ENCODE measurements around the gene FARS2. TPM values are rescaled to one million over a fixed set of nuclear protein-coding genes. Genes with fewer than 3 reads are reported as not detected.

The FARS2 gene
- total and polyA plus RNA-seq, 4 donors = 9.2 to 31.4 (median 19.4) TPM

GRCh38 chr6:5771759-5772390 lies 510.6 kb downstream of the FARS2 start:
- TF ChIP-seq CTCF (IDR thresholded peaks at IDR 0.05; ENCODE audit: control extremely low read depth, extremely low read depth) = no peak
- DNase-seq (no peak), ATAC-seq (ENCODE audit: insufficient read depth, low FRiP score) (no peak)
- Histone ChIP-seq H3K9ac (ENCODE audit: insufficient read depth in 1 of 2, low read length in 2 of 2) (no peak overlapping the region), H3K27ac (ENCODE audit: low read depth in 1 of 2, low read length in 1 of 2) (no peak overlapping the region), H3K9me3 (ENCODE audit: control insufficient read depth in 4 of 4, insufficient read depth in 3 of 4, low read length in 3 of 4) (no peaks in the 10 kb centered on the region), H3K36me3 (ENCODE audit: control insufficient read depth in 4 of 4, insufficient read depth in 4 of 4, low read length in 4 of 4) (peaks cover 0 to 5% (median 2%) of the 10 kb centered on the region in 4 donors), H3K27me3 (ENCODE audit: control insufficient read depth in 3 of 3, insufficient read depth in 3 of 3, low read length in 2 of 3) (no peaks in the 10 kb centered on the region), H3K4me3 (no peak overlapping the region), H3K4me1 (ENCODE audit: control insufficient read depth in 5 of 5, insufficient read depth in 5 of 5, low read length in 5 of 5) (no peaks in the 10 kb centered on the region)
- WGBS, 2 donors = 97 to 99% methylated on average over 6 of the region's 6 CpGs

DNA sequence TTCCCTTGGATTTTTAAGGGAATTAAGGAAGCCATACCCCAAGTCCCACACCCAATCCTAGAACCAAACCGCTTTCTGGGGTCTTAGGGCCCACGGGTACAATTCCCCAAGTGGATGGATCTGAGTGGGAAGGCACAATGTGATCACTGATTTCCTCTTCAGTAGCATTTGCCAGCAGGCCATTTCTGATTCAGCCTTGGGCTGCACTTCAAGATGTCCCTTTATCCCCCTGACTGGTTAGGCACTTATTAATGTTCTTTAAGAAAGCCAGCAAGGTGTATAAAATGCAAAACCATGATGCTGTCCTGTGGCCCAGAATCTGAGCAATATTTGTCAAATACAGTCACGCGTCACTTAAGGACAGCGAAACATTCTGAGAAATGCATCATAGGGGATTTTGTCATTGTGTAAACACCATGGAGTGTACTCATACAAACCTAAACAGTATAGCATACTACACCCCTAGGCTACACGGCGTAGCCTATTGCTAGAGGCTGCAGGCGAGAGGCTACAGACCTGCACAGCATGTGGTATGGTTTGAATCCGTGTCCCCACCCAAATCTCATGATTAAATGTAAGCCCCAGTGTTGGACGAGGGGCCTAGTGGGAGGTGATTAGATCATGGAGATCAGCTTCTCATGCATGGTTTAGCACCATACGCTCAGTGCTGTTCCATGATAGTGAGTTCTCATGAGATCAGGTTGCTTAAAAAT lies 511.3 kb downstream of the FARS2 start:
- Histone ChIP-seq H3K36me3 (ENCODE audit: control insufficient read depth in 4 of 4, insufficient read depth in 4 of 4, low read length in 4 of 4) (peaks cover 0 to 5% (median 2%) of the 10 kb centered on the region in 4 donors), H3K4me1 (ENCODE audit: control insufficient read depth in 5 of 5, insufficient read depth in 5 of 5, low read length in 5 of 5) (no peaks in the 10 kb centered on the region), H3K4me3 (no peak overlapping the region), H3K9me3 (ENCODE audit: control insufficient read depth in 4 of 4, insufficient read depth in 3 of 4, low read length in 3 of 4) (no peaks in the 10 kb centered on the region), H3K9ac (ENCODE audit: insufficient read depth in 1 of 2, low read length in 2 of 2) (no peak overlapping the region), H3K27ac (ENCODE audit: low read depth in 1 of 2, low read length in 1 of 2) (no peak overlapping the region), H3K27me3 (ENCODE audit: control insufficient read depth in 3 of 3, insufficient read depth in 3 of 3, low read length in 2 of 3) (no peaks in the 10 kb centered on the region)
- ATAC-seq (ENCODE audit: insufficient read depth, low FRiP score) (no peak), DNase-seq (no peak)
- TF ChIP-seq CTCF (IDR thresholded peaks at IDR 0.05; ENCODE audit: control extremely low read depth, extremely low read depth) = no peak
- WGBS, 2 donors = 95 to 96% methylated on average over 11 of the region's 11 CpGs

DNA sequence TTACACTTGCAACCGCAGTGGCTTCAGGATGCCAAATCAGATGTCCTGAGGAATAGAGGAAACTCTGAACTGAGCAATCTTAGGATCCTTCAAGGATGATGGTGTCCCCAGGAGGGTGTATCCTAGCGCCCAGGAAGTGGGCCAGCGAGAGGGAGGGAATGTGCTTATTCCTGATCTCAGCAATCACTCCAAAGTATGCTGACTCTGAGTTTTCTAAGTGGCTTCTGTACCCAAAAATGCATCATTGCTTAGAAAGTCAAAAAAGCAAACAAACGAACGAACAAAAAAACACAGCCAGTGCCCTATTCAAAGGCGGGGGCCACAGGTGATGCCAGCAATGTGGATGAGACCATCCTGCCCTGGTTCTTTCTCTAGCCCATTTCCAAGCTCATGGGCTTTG lies 514.8 kb downstream of the FARS2 start:
- no peak overlapping the region for H3K4me3 ChIP-seq
- DNase-seq (no peak), ATAC-seq (ENCODE audit: insufficient read depth, low FRiP score) (no peak)
- peaks cover 0 to 5% (median 2%) of the 10 kb centered on the region in 4 donors for H3K36me3 ChIP-seq (ENCODE audit: control insufficient read depth in 4 of 4, insufficient read depth in 4 of 4, low read length in 4 of 4)
- H3K9ac ChIP-seq (ENCODE audit: insufficient read depth in 1 of 2, low read length in 2 of 2) = no peak overlapping the region
- no peaks in the 10 kb centered on the region for H3K4me1 ChIP-seq (ENCODE audit: control insufficient read depth in 5 of 5, insufficient read depth in 5 of 5, low read length in 5 of 5)
- H3K27me3 ChIP-seq (ENCODE audit: control insufficient read depth in 3 of 3, insufficient read depth in 3 of 3, low read length in 2 of 3) = no peaks in the 10 kb centered on the region
- WGBS, 2 donors = 96 to 98% methylated on average over 6 of the region's 6 CpGs
- TF ChIP-seq CTCF (IDR thresholded peaks at IDR 0.05; ENCODE audit: control extremely low read depth, extremely low read depth) = no peak
- H3K27ac ChIP-seq (ENCODE audit: low read depth in 1 of 2, low read length in 1 of 2) = no peak overlapping the region
- H3K9me3 ChIP-seq (ENCODE audit: control insufficient read depth in 4 of 4, insufficient read depth in 3 of 4, low read length in 3 of 4) = no peaks in the 10 kb centered on the region
